Activated CD4-positive, alpha-beta memory T cell treated with anti-CD3 and anti-CD28 coated beads for 36 hours (primary cell): ENCODE measurements around the gene RAP1A. TPM values are rescaled to one million over a fixed set of nuclear protein-coding genes. Genes with fewer than 3 reads are reported as not detected.
A peak's percentile ranks its signal among the peaks of the same experiment; 100 is the strongest.

Source experiments
- CTCF ChIA-PET: fragments of 350-600 bp; sonication (Branson Sonifier 250); formaldehyde crosslinking; loops from one replicate; lab custom pipeline; 2021; ENCODE audit warnings: antibody characterized with exemption, inconsistent platforms; lab: Charles Lee
- POLR2A ChIA-PET: fragments of 350-600 bp; sonication (Branson Sonifier 250); formaldehyde crosslinking; loops from one replicate; lab custom pipeline; 2021; ENCODE audit warnings: antibody characterized with exemption; lab: Charles Lee
- DNase-seq: peaks from one replicate; pipeline ENCODE4 v3.0.0-alpha.2; 2020
- H3K27ac Mint-ChIP-seq: one replicate; pipeline ENCODE4 v1.8.0; 2021; ENCODE audit warnings: mixed read lengths
- H3K27me3 Mint-ChIP-seq: one replicate; pipeline ENCODE4 v1.8.0; 2021; ENCODE audit warnings: mixed read lengths
- H3K36me3 Mint-ChIP-seq: one replicate; pipeline ENCODE4 v1.8.0; 2021; ENCODE audit warnings: mixed read lengths
- H3K4me1 Mint-ChIP-seq: one replicate; pipeline ENCODE4 v1.8.0; 2021; ENCODE audit warnings: low read depth, mixed read lengths
- H3K4me3 Mint-ChIP-seq: one replicate; pipeline ENCODE4 v1.8.0; 2021; ENCODE audit warnings: mild to moderate bottlenecking, mixed read lengths
- H3K9me3 Mint-ChIP-seq: one replicate; pipeline ENCODE4 v1.8.0; 2021; ENCODE audit warnings: mixed read lengths
- intact Hi-C: fragments of 100-400 bp; cut with micrococcal nuclease; formaldehyde crosslinking; loops from one replicate; pipeline ENCODE4 v1.15.1; 2023
- total RNA-seq, 2 experiments: library from RNA; stranded (reverse); gene quantifications; one replicate each; pipeline ENCODE4 v1.2.3, GENCODE V29; 2021

The RAP1A gene
- total RNA-seq, result 100 to 1,000 TPM; 292 to 294 TPM

GRCh38 chr1:111619635-111620440 lies at the start of gene RAP1A:
Gene RAP1A, plus strand, starts transcription at chr1:111619789. Its CDS starts 71,572 bp downstream, at chr1:111691361.
- ChIA-PET POLR2A (interaction anchor here (0.7 to 12.4 kb wide), 9 partner anchors 9 to 113 kb away, joined by 3 to 151 read pairs (median 4); no protein-coding TSS in a partner anchor), CTCF (interaction anchor here (1.0 to 12.3 kb wide), 6 partner anchors 14 to 135 kb away, joined by 3 to 104 read pairs (median 4); no protein-coding TSS in a partner anchor)
- H3K9me3 Mint-ChIP-seq, result no peaks in the 10 kb centered on the region
- peaks cover 65% of the 10 kb centered on the region for H3K4me1 Mint-ChIP-seq
- no peaks in the 10 kb centered on the region for H3K27me3 Mint-ChIP-seq
- H3K36me3 Mint-ChIP-seq, result peaks cover 35% of the 10 kb centered on the region
- H3K4me3 Mint-ChIP-seq, result peak within 1 kb of the TSS; percentile 95
- intact Hi-C loops, result loop anchor here (1.0 to 5.0 kb wide), 6 partner anchors 19 to 743 kb away; partner anchors contain the start of gene DDX20
- peak within 1 kb of the TSS; percentile 97 for H3K27ac Mint-ChIP-seq
- DNase-seq, result peak; percentile 97

- no peak overlapping the region for H3K4me3 Mint-ChIP-seq
- no peaks in the 10 kb centered on the region for H3K36me3 Mint-ChIP-seq
- ChIA-PET CTCF (no interaction called here), POLR2A (no interaction called here)
- intact Hi-C loops, result loop anchor here (2.0 kb wide), 1 partner anchor 23 kb away; no protein-coding TSS in a partner anchor
- H3K27me3 Mint-ChIP-seq, result no peaks in the 10 kb centered on the region
- H3K27ac Mint-ChIP-seq, result no peak overlapping the region
- H3K4me1 Mint-ChIP-seq, result peaks cover 19% of the 10 kb centered on the region
- no peak for DNase-seq
- H3K9me3 Mint-ChIP-seq, result no peaks in the 10 kb centered on the region
These were observed 49.7 kb upstream of the RAP1A start for GRCh38 chr1:111569913-111570312.

GRCh38 chr1:111570781-111571181 lies 48.8 kb upstream of the RAP1A start:
- peak overlapping the region; percentile 31 for H3K27ac Mint-ChIP-seq
- intact Hi-C loops, result loop anchor here (2.0 kb wide), 1 partner anchor 22 kb away; no protein-coding TSS in a partner anchor
- H3K9me3 Mint-ChIP-seq, result no peaks in the 10 kb centered on the region
- H3K27me3 Mint-ChIP-seq, result no peaks in the 10 kb centered on the region
- peak; percentile 62 for DNase-seq
- H3K36me3 Mint-ChIP-seq, result no peaks in the 10 kb centered on the region
- POLR2A ChIA-PET, result interaction anchor here (1.1 kb wide), 1 partner anchor 51 kb away, joined by 5 read pairs; no protein-coding TSS in a partner anchor
- peaks cover 19% of the 10 kb centered on the region for H3K4me1 Mint-ChIP-seq
- CTCF ChIA-PET, result interaction anchor here (0.6 to 1.2 kb wide), 6 partner anchors 12 to 63 kb away, joined by 3 to 5 read pairs (median 3); no protein-coding TSS in a partner anchor
- no peak overlapping the region for H3K4me3 Mint-ChIP-seq

GRCh38 chr1:111571239-111571638 lies 48.4 kb upstream of the RAP1A start:
- no peaks in the 10 kb centered on the region for H3K36me3 Mint-ChIP-seq
- ChIA-PET POLR2A (interaction anchor here (1.1 kb wide), 1 partner anchor 50 kb away, joined by 5 read pairs; no protein-coding TSS in a partner anchor), CTCF (interaction anchor here (0.6 to 1.2 kb wide), 6 partner anchors 11 to 64 kb away, joined by 3 to 5 read pairs (median 3); no protein-coding TSS in a partner anchor)
- peaks cover 19% of the 10 kb centered on the region for H3K4me1 Mint-ChIP-seq
- H3K27ac Mint-ChIP-seq, result no peak overlapping the region
- intact Hi-C loops, result loop anchor here (2.0 kb wide), 1 partner anchor 22 kb away; no protein-coding TSS in a partner anchor
- H3K27me3 Mint-ChIP-seq, result no peaks in the 10 kb centered on the region
- H3K4me3 Mint-ChIP-seq, result no peak overlapping the region
- no peaks in the 10 kb centered on the region for H3K9me3 Mint-ChIP-seq
- DNase-seq, result no peak

- H3K4me3 Mint-ChIP-seq, result no peak overlapping the region
- ChIA-PET POLR2A (no interaction called here), CTCF (interaction anchor here (0.6 to 1.1 kb wide), 3 partner anchors 9 to 65 kb away, joined by 3 to 5 read pairs (median 3); no protein-coding TSS in a partner anchor)
- H3K27ac Mint-ChIP-seq, result no peak overlapping the region
- H3K9me3 Mint-ChIP-seq, result no peaks in the 10 kb centered on the region
- intact Hi-C loops, result loop anchor here (2.0 kb wide), 1 partner anchor 21 kb away; no protein-coding TSS in a partner anchor
- no peaks in the 10 kb centered on the region for H3K27me3 Mint-ChIP-seq
- no peak for DNase-seq
- no peaks in the 10 kb centered on the region for H3K36me3 Mint-ChIP-seq
- H3K4me1 Mint-ChIP-seq, result peaks cover 19% of the 10 kb centered on the region
These were observed 47.6 kb upstream of the RAP1A start for GRCh38 chr1:111571987-111572386.

- Mint-ChIP-seq H3K36me3 (no peaks in the 10 kb centered on the region), H3K27ac (no peak overlapping the region), H3K4me1 (peaks cover 7% of the 10 kb centered on the region), H3K27me3 (no peaks in the 10 kb centered on the region), H3K9me3 (no peaks in the 10 kb centered on the region), H3K4me3 (no peak overlapping the region)
- POLR2A ChIA-PET, result no interaction called here
- intact Hi-C loops, result no loop called here
- DNase-seq, result no peak
- CTCF ChIA-PET, result no interaction called here
These were observed 43.0 kb upstream of the RAP1A start for GRCh38 chr1:111576547-111576946.

- ChIA-PET POLR2A (no interaction called here), CTCF (no interaction called here)
- DNase-seq, result no peak
- Mint-ChIP-seq H3K27ac (no peak overlapping the region), H3K9me3 (no peaks in the 10 kb centered on the region), H3K27me3 (no peaks in the 10 kb centered on the region), H3K4me3 (no peak overlapping the region), H3K4me1 (peaks cover 9% of the 10 kb centered on the region), H3K36me3 (no peaks in the 10 kb centered on the region)
- intact Hi-C loops, result no loop called here
These were observed 41.8 kb upstream of the RAP1A start for GRCh38 chr1:111577814-111578213.

GRCh38 chr1:111581166-111581565 lies 38.4 kb upstream of the RAP1A start:
- Mint-ChIP-seq H3K4me1 (peaks cover 11% of the 10 kb centered on the region), H3K36me3 (no peaks in the 10 kb centered on the region), H3K4me3 (no peak overlapping the region), H3K27ac (no peak overlapping the region), H3K9me3 (no peaks in the 10 kb centered on the region), H3K27me3 (no peaks in the 10 kb centered on the region)
- CTCF ChIA-PET, result interaction anchor here (1.1 to 1.3 kb wide), 2 partner anchors 65 to 91 kb away, joined by 3 read pairs; no protein-coding TSS in a partner anchor
- intact Hi-C loops, result no loop called here
- POLR2A ChIA-PET, result interaction anchor here (0.5 to 1.8 kb wide), 2 partner anchors 11 to 1197 kb away, joined by 4 to 6 read pairs; no protein-coding TSS in a partner anchor
- DNase-seq, result no peak

GRCh38 chr1:111582016-111582415 lies 37.6 kb upstream of the RAP1A start:
- ChIA-PET CTCF (interaction anchor here (0.6 to 1.3 kb wide), 6 partner anchors 9 to 114 kb away, joined by 3 read pairs; no protein-coding TSS in a partner anchor), POLR2A (interaction anchor here (1.8 kb wide), 1 partner anchor 10 kb away, joined by 6 read pairs; no protein-coding TSS in a partner anchor)
- Mint-ChIP-seq H3K27me3 (no peaks in the 10 kb centered on the region), H3K4me1 (peaks cover 11% of the 10 kb centered on the region), H3K9me3 (no peaks in the 10 kb centered on the region), H3K4me3 (no peak overlapping the region), H3K27ac (no peak overlapping the region), H3K36me3 (no peaks in the 10 kb centered on the region)
- DNase-seq, result no peak
- intact Hi-C loops, result no loop called here

- intact Hi-C loops, result no loop called here
- no peaks in the 10 kb centered on the region for H3K36me3 Mint-ChIP-seq
- H3K27ac Mint-ChIP-seq, result no peak overlapping the region
- H3K4me1 Mint-ChIP-seq, result peaks cover 10% of the 10 kb centered on the region
- DNase-seq, result no peak
- H3K4me3 Mint-ChIP-seq, result no peak overlapping the region
- no peaks in the 10 kb centered on the region for H3K27me3 Mint-ChIP-seq
- POLR2A ChIA-PET, result interaction anchor here (0.7 to 1.8 kb wide), 2 partner anchors 9 to 10 kb away, joined by 3 to 6 read pairs; no protein-coding TSS in a partner anchor
- no peaks in the 10 kb centered on the region for H3K9me3 Mint-ChIP-seq
- CTCF ChIA-PET, result interaction anchor here (0.6 to 1.2 kb wide), 6 partner anchors 8 to 113 kb away, joined by 3 to 4 read pairs (median 3); no protein-coding TSS in a partner anchor
These were observed 36.7 kb upstream of the RAP1A start for GRCh38 chr1:111582644-111583618.
